ENCODE measurements around the gene ADRA2B. TPM values are rescaled to one million over a fixed set of nuclear protein-coding genes. Genes with fewer than 3 reads are reported as not detected.
A peak's percentile ranks its signal among the peaks of the same experiment; 100 is the strongest.
"Not testable (repeated sequence)": the region's sequence is repeated elsewhere in the genome, so short reads cannot be mapped to it uniquely, and the experiment has no call there.

ADRA2B gene
- total RNA-seq, 2 experiments from 2014 or later, result 0.30 to 0.54 TPM

DNA sequence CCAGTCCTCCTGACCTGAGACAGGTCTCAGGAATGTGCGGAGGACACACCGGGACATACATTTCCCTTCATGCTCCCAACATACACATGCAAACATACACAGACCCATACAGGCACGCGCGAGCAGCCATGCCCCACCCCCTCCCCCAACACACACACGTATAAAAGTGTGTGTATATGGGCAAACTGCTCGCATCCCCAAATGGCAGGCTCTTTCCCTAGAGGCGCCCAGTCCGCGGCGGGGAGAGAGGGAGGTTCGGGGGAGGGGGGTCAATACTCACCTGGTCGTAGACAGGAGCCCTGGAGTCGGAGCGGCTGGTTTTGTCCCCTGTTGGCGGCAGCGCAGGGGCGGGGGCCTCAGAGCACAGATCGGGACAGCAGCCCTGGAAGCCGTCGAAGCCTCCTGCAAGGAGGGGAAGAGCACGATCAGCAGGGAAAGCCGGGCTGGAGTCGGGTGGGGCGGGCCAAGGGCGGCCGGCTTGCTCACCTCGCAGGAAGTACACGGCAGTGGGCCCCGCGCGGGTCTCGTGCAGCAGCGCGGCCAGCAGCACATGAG is 28.2 kb upstream of the ADRA2B start:
- H3K27ac Mint-ChIP-seq, result peak overlapping the region; percentile 92
- peak overlapping the region; percentile 97 for H3K4me3 Mint-ChIP-seq
- POLR2A ChIA-PET, result interaction anchor here (1.2 to 12.9 kb wide), 4 partner anchors 14 to 64 kb away, joined by 4 to 136 read pairs (median 118); partner anchors contain the start of gene STARD7
- DNase-seq, result peak; percentile 63
- CTCF ChIA-PET, result interaction anchor here (0.6 to 17.4 kb wide), 4 partner anchors 12 to 29 kb away, joined by 3 to 347 read pairs (median 4); no protein-coding TSS in a partner anchor
- ATAC-seq, result no peak
- no peaks in the 10 kb centered on the region for H3K9me3 Mint-ChIP-seq (ENCODE audit: low read depth)
- H3K36me3 Mint-ChIP-seq (ENCODE audit: low read depth), result peaks cover 36% of the 10 kb centered on the region
- intact Hi-C loops (cut with DNase I, micrococcal nuclease), result loop anchor here (1.0 to 5.0 kb wide), 10 partner anchors 20 to 1518 kb away; partner anchors contain the start of genes ACTR1B (in 1 of the 2), ARID5A (in 1 of the 2), CIAO1 (in 1 of the 2) and NCAPH (in 1 of the 2)
- no peaks in the 10 kb centered on the region for H3K27me3 Mint-ChIP-seq
- H3K4me1 Mint-ChIP-seq, result peaks cover 51% of the 10 kb centered on the region

DNA sequence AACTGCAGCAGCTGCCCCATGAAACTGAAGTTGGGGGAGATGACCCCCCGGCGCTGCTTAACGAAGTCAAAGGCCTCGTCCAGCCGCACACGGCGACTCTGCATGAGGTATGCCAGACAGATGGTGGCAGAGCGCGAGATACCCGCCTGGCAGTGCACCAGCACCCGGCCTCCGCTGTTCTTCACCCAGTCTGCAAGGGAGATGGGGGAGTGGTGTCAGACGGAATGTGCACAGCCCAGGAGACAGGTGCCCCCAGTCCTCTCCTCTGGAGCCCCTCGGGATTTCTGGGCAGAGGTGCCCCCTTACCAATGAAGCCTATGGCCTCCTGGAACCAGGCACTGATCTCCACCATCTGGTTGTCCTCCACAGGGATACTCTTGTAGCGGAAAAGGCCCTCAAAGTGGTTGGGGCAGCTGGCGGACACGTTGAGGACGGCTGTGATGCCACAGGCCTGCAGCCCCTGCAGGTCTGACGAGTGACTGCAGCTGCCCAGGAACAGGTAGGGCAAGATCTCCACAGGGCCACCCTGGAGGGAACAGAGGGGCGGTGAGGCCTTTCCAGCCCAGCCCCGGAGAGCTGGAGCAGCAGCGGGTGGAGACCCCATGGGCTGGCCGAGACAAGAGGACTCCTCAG is 27.6 kb upstream of the ADRA2B start:
- DNase-seq, result peak; percentile 54
- intact Hi-C loops (cut with DNase I, micrococcal nuclease), result loop anchor here in 1 of 2 experiments (2.0 kb wide), 1 partner anchor 151 kb away; no protein-coding TSS in a partner anchor
- Mint-ChIP-seq H3K4me1 (peaks cover 51% of the 10 kb centered on the region), H3K27ac (peak overlapping the region; percentile 92), H3K4me3 (peak overlapping the region; percentile 97), H3K27me3 (no peaks in the 10 kb centered on the region), H3K9me3 (ENCODE audit: low read depth) (no peaks in the 10 kb centered on the region), H3K36me3 (ENCODE audit: low read depth) (peaks cover 36% of the 10 kb centered on the region)
- POLR2A ChIA-PET, result interaction anchor here (0.8 to 12.9 kb wide), 5 partner anchors 14 to 190 kb away, joined by 4 to 136 read pairs (median 118); partner anchors contain the start of gene STARD7
- CTCF ChIA-PET, result interaction anchor here (0.6 to 17.4 kb wide), 5 partner anchors 13 to 122 kb away, joined by 3 to 347 read pairs (median 4); no protein-coding TSS in a partner anchor
- no peak for ATAC-seq

GRCh38 chr2:96143231-96143847 is 27.0 kb upstream of the ADRA2B start:
- H3K27ac Mint-ChIP-seq, result peak overlapping the region; percentile 92
- H3K27me3 Mint-ChIP-seq, result no peaks in the 10 kb centered on the region
- DNase-seq (peak; percentile 65), ATAC-seq (no peak)
- H3K9me3 Mint-ChIP-seq (ENCODE audit: low read depth), result no peaks in the 10 kb centered on the region
- intact Hi-C loops (cut with DNase I, micrococcal nuclease), result no loop called here
- peaks cover 49% of the 10 kb centered on the region for H3K4me1 Mint-ChIP-seq
- peaks cover 36% of the 10 kb centered on the region for H3K36me3 Mint-ChIP-seq (ENCODE audit: low read depth)
- POLR2A ChIA-PET, result interaction anchor here (0.7 to 12.9 kb wide), 7 partner anchors 15 to 385 kb away, joined by 3 to 136 read pairs (median 9); partner anchors contain the start of gene STARD7
- CTCF ChIA-PET, result interaction anchor here (1.0 to 17.4 kb wide), 8 partner anchors 13 to 151 kb away, joined by 3 to 347 read pairs (median 6); partner anchors contain the start of gene ANKRD36C
- peak overlapping the region; percentile 97 for H3K4me3 Mint-ChIP-seq

DNA sequence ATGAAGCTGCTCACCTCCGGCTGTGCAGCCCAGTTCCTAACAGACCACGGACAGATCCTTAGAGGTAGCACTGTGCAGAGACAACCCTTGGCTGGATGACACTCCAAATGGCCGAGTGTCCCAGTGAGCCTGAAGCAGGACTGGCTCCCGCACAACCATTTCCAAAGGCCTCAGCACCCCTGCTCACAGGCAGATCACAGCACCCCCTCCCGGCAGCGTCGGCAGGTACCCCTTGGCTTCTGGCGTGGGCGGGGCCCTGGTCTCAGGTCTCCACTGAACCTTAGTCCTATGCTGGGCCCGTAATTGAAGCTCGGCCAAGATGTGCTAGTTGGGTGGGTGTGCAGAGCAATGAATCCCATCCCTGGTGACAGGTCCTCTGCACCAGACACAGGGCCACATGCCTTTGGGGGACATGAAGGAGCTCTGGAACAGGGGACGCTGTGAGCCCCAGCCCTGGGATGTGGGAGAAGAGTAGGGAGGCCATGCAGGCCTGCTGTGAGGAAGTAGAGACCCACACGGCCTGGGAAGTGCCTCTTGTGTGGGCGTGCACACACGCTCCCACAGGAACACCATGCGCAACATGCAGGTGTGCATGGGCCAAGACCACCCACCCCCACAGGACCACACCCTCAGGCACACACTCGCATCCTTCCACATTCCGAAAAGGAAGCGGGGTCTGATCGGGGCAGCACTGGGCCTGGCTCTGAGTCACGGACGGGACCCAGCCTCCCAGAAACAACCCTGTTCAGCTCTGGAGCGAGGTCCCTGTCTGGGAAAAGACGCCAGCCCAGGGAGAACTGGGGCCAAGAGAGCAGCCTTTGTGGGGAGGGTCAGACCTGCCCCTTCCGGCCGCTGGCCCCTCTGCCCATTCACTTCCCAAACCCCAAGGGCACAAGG is 26.1 kb upstream of the ADRA2B start:
- POLR2A ChIA-PET, result interaction anchor here (0.6 to 12.9 kb wide), 8 partner anchors 16 to 191 kb away, joined by 3 to 136 read pairs (median 8); partner anchors contain the start of gene STARD7
- peak; percentile 92 for DNase-seq
- intact Hi-C loops (cut with DNase I, micrococcal nuclease), result loop anchor here (1.0 kb wide), 2 partner anchors 25 to 32 kb away; no protein-coding TSS in a partner anchor
- no peaks in the 10 kb centered on the region for H3K9me3 Mint-ChIP-seq (ENCODE audit: low read depth)
- peak; percentile 9 for ATAC-seq
- no peaks in the 10 kb centered on the region for H3K27me3 Mint-ChIP-seq
- H3K4me1 Mint-ChIP-seq, result peaks cover 40% of the 10 kb centered on the region
- H3K27ac Mint-ChIP-seq, result peak overlapping the region; percentile 92
- peak overlapping the region; percentile 97 for H3K4me3 Mint-ChIP-seq
- H3K36me3 Mint-ChIP-seq (ENCODE audit: low read depth), result peaks cover 33% of the 10 kb centered on the region
- CTCF ChIA-PET, result interaction anchor here (0.6 to 17.4 kb wide), 15 partner anchors 9 to 150 kb away, joined by 3 to 347 read pairs (median 4); partner anchors contain the start of gene ANKRD36C

GRCh38 chr2:96141624-96141967 is 25.2 kb upstream of the ADRA2B start:
- peak overlapping the region; percentile 97 for H3K4me3 Mint-ChIP-seq
- H3K9me3 Mint-ChIP-seq (ENCODE audit: low read depth); DNase-seq; H3K27me3 Mint-ChIP-seq; ATAC-seq; intact Hi-C loops (cut with DNase I, micrococcal nuclease): not testable (repeated sequence)
- ChIA-PET CTCF (interaction anchor here (0.6 to 17.4 kb wide), 9 partner anchors 10 to 149 kb away, joined by 3 to 347 read pairs (median 4); partner anchors contain the start of gene ANKRD36C), POLR2A (interaction anchor here (1.3 to 12.9 kb wide), 7 partner anchors 17 to 67 kb away, joined by 3 to 136 read pairs (median 9); partner anchors contain the start of gene STARD7)
- peaks cover 33% of the 10 kb centered on the region for H3K36me3 Mint-ChIP-seq (ENCODE audit: low read depth)
- peaks cover 32% of the 10 kb centered on the region for H3K4me1 Mint-ChIP-seq
- H3K27ac Mint-ChIP-seq, result peak overlapping the region; percentile 92

DNA sequence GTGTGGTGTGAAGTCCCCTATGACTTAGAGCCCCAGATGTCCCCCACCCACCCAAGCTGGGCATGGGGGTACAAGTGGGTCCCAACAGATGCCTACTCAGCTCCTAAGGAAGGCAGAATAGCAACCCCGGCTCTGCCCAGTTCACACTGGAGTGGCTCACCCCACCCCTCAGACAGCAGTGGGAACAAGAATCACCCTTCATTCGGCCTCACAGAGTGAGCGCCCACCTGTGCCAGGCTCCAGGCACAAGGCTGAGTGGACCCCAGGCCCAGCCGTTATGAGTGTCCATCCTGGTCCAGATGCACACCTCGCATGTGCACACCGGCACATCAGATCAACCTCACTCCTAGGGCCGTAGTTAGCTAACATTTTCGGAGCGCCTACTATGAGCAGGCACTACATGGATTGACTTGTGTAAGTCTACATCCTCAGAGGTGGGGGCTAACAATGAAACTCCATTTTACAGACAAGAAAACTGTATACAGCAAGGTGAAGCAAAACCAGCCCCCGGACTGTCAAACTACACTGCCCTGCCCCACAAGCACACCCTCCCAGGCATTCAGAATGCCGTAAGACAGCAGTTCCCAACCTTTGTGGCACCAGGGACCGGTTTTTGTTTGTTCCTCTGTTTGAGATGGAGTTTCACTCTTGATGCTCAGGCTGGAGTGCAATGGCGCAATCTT is 24.7 kb upstream of the ADRA2B start:
- no peaks in the 10 kb centered on the region for H3K27me3 Mint-ChIP-seq
- peak overlapping the region; percentile 51 for H3K27ac Mint-ChIP-seq
- ChIA-PET POLR2A (interaction anchor here (1.0 to 12.9 kb wide), 7 partner anchors 17 to 67 kb away, joined by 3 to 136 read pairs (median 9); partner anchors contain the start of gene STARD7), CTCF (interaction anchor here (0.6 to 17.4 kb wide), 10 partner anchors 11 to 1530 kb away, joined by 3 to 347 read pairs (median 6); partner anchors contain the start of gene ANKRD36C)
- peaks cover 33% of the 10 kb centered on the region for H3K36me3 Mint-ChIP-seq (ENCODE audit: low read depth)
- intact Hi-C loops (cut with DNase I, micrococcal nuclease), result no loop called here
- peaks cover 28% of the 10 kb centered on the region for H3K4me1 Mint-ChIP-seq
- DNase-seq (peak; percentile 34), ATAC-seq (no peak)
- H3K9me3 Mint-ChIP-seq (ENCODE audit: low read depth), result no peaks in the 10 kb centered on the region
- peak overlapping the region; percentile 97 for H3K4me3 Mint-ChIP-seq

GRCh38 chr2:96139181-96139758 is 22.9 kb upstream of the ADRA2B start:
- DNase-seq, result no peak

DNA sequence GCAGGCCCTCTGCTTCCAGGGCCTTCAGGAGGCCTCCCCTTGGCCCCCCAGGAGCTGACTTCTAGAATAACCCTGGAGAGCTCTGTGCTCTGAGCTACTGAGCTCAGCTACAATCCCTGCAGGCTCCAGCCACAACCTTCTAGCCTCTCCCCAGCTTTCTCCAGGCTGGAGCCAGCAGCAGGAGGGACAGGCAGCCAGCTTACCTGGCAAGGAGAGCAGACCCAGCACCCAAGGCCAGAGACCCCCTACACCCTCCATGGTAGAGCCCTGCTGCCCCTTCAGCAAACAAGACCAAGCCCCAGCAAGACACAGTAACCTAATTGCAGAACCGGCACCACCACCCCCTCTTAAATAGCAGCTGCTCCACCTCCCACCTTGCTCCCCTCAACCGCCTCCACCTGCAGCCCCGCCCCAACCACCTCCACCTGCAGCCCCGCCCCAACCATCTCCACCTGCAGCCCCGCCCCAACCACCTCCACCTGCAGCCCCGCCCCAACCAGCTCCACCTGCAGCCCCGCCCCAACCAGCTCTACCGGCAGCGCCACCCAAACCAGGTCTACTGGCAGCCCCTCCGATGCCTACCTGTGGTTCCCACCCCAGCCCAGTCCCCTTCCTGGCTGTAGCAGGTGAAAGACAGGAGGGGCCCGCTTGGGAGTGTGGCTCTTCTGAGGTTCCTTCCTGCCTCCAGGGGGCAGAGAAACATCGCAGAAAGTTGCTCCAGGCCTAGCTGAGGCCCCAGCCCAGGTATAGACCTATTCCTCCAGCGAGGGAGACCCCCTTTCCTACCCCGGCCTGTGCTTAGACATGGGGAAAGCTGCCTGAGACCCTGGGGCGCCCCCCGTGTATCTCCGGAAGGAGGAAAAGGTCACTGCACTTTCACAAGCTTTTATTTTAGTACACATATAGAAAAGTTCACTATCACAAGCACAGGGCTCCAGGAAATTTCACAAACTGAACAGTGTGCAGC is 22.1 kb upstream of the ADRA2B start, which contains the start of gene ASTL:
Gene ASTL (minus strand): TSS at position 324 of the 967 bp plus-strand sequence. CDS start 66 bp downstream, at position 258.
- intact Hi-C loops (cut with DNase I, micrococcal nuclease), result loop anchor here (1.0 kb wide), 2 partner anchors 36 to 70 kb away; partner anchors contain the start of gene STARD7 (in 1 of the 2)
- Mint-ChIP-seq H3K36me3 (ENCODE audit: low read depth) (peaks cover 19% of the 10 kb centered on the region), H3K27ac (no peak within 1 kb of the TSS), H3K4me3 (no peak within 1 kb of the TSS), H3K9me3 (ENCODE audit: low read depth) (no peaks in the 10 kb centered on the region), H3K4me1 (peaks cover 28% of the 10 kb centered on the region), H3K27me3 (no peaks in the 10 kb centered on the region)
- ATAC-seq, result peak; percentile 33
- ChIA-PET CTCF (interaction anchor here (0.6 to 17.4 kb wide), 39 partner anchors 8 to 609 kb away, joined by 3 to 347 read pairs (median 4); no protein-coding TSS in a partner anchor), POLR2A (interaction anchor here (0.7 to 12.9 kb wide), 3 partner anchors 20 to 65 kb away, joined by 3 to 136 read pairs (median 3); no protein-coding TSS in a partner anchor)
- DNase-seq, result peak; percentile 82

More at GRCh38 chr2:96139181-96139758, 22.9 kb upstream of the ADRA2B start:
- Mint-ChIP-seq H3K27me3 (no peaks in the 10 kb centered on the region), H3K27ac (no peak overlapping the region), H3K4me3 (no peak overlapping the region), H3K4me1 (peaks cover 28% of the 10 kb centered on the region), H3K36me3 (ENCODE audit: low read depth) (peaks cover 27% of the 10 kb centered on the region), H3K9me3 (ENCODE audit: low read depth) (no peaks in the 10 kb centered on the region)
- ChIA-PET POLR2A (interaction anchor here (12.9 kb wide), 1 partner anchor 35 kb away, joined by 136 read pairs; no protein-coding TSS in a partner anchor), CTCF (interaction anchor here (0.6 to 17.4 kb wide), 33 partner anchors 9 to 608 kb away, joined by 3 to 347 read pairs (median 4); no protein-coding TSS in a partner anchor)
- intact Hi-C loops (cut with DNase I, micrococcal nuclease), result no loop called here
- ATAC-seq, result no peak

All from activated CD4-positive, alpha-beta T cell treated with anti-CD3 and anti-CD28 coated beads for 36 hours (primary cell).